Progenitor cell of endocrine pancreas (in vitro differentiated cells): Measurements from ENCODE around the gene APOC4. TPM values are rescaled to one million over a fixed set of nuclear protein-coding genes. Genes with fewer than 3 reads are reported as not detected.
"Not testable (repeated sequence)": the region's sequence is repeated elsewhere in the genome, so short reads cannot be mapped to it uniquely, and the experiment has no call there.

ENCODE experiments used
- DNase-seq: peaks from one replicate; pipeline ENCODE4 v3.0.0; 2021; ENCODE audit warnings: low spot score; ENCODE audit not compliant: unreplicated experiment
- H3K27ac Mint-ChIP-seq: 2 replicates; pipeline ENCODE4 v1.8.0; 2021; ENCODE audit warnings: mild to moderate bottlenecking, moderate library complexity, mixed read lengths
- H3K27me3 Mint-ChIP-seq: 2 replicates; pipeline ENCODE4 v1.8.0; 2021; ENCODE audit warnings: mixed read lengths
- H3K36me3 Mint-ChIP-seq: 2 replicates; pipeline ENCODE4 v1.8.0; 2022; ENCODE audit warnings: mixed read lengths; ENCODE audit not compliant: insufficient read depth
- H3K4me1 Mint-ChIP-seq: 2 replicates; pipeline ENCODE4 v1.8.0; 2021; ENCODE audit warnings: low read depth, mixed read lengths
- H3K4me3 Mint-ChIP-seq: 2 replicates; pipeline ENCODE4 v1.8.0; 2021; ENCODE audit warnings: low read depth, mild to moderate bottlenecking, moderate library complexity, mixed read lengths
- H3K9me3 Mint-ChIP-seq: 2 replicates; pipeline ENCODE4 v1.8.0; 2021; ENCODE audit warnings: low read depth, mixed read lengths
- total RNA-seq: library from RNA; stranded (reverse); gene quantifications from 2 replicates; pipeline ENCODE4 v1.2.1, GENCODE V29; 2021
- TF ChIP-seq, protein P1 (sequence below): fragments of 200-600 bp; sonication (generic); IDR thresholded peaks from one replicate; pipeline ENCODE4 v1.5.0; 2021; ENCODE audit warnings: antibody characterized with exemption, mild to moderate bottlenecking; ENCODE audit not compliant: unreplicated experiment

Gene APOC4
- total RNA-seq, 1 donor from 2014 or later, result not detected

DNA sequence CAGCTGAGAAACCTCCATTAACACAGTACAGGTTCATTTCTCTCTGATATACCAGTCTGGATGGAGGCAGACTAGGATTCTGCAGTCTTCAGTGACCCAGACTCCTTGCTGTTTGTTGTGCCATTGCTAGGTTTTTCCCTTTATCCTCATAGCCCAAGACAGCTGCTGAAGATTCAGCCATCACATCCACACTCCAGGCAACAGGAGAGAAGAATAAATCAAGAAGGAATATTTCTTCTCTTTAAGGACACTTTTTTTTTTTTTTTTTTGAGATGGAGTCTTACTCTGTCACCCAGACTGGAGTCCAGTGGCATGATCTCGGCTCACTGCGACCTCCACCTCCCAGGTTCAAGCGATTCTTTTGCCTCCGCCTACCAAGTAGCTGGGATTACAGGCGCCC, 27.4 kb downstream of the APOC4 start:
- no peaks in the 10 kb centered on the region for H3K9me3 Mint-ChIP-seq
- no peak overlapping the region for H3K4me3 Mint-ChIP-seq
- H3K4me1 Mint-ChIP-seq, result no peaks in the 10 kb centered on the region
- no peak overlapping the region for H3K27ac Mint-ChIP-seq
- H3K27me3 Mint-ChIP-seq, result no peaks in the 10 kb centered on the region
- peaks cover 8% of the 10 kb centered on the region for H3K36me3 Mint-ChIP-seq
- TF ChIP-seq, protein P1, sequence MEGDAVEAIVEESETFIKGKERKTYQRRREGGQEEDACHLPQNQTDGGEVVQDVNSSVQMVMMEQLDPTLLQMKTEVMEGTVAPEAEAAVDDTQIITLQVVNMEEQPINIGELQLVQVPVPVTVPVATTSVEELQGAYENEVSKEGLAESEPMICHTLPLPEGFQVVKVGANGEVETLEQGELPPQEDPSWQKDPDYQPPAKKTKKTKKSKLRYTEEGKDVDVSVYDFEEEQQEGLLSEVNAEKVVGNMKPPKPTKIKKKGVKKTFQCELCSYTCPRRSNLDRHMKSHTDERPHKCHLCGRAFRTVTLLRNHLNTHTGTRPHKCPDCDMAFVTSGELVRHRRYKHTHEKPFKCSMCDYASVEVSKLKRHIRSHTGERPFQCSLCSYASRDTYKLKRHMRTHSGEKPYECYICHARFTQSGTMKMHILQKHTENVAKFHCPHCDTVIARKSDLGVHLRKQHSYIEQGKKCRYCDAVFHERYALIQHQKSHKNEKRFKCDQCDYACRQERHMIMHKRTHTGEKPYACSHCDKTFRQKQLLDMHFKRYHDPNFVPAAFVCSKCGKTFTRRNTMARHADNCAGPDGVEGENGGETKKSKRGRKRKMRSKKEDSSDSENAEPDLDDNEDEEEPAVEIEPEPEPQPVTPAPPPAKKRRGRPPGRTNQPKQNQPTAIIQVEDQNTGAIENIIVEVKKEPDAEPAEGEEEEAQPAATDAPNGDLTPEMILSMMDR, result no peak
- DNase-seq, result no peak

DNA sequence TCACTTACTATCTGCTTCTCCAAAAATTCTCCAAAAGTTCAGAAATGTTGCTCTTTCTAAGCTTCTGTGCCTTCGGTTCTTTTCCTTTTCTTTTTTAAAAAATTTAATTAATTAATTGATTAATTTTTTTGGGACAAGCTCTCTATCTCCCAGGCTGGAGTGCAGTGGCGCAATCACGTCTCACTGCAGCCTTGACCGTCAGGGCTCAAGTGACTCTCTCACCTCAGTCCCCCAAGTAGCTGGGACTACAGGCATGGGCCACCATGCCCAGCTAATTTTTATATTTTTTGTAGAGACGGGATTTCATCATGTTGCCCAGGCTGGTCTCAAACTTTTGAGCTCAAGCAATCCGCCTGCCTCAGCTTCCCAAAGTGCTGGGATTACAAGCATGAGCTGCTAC, 29.4 kb downstream of the APOC4 start:
- H3K36me3 Mint-ChIP-seq, H3K9me3 Mint-ChIP-seq, H3K27me3 Mint-ChIP-seq, H3K4me3 Mint-ChIP-seq, DNase-seq, H3K4me1 Mint-ChIP-seq, H3K27ac Mint-ChIP-seq: not testable (repeated sequence)

DNA sequence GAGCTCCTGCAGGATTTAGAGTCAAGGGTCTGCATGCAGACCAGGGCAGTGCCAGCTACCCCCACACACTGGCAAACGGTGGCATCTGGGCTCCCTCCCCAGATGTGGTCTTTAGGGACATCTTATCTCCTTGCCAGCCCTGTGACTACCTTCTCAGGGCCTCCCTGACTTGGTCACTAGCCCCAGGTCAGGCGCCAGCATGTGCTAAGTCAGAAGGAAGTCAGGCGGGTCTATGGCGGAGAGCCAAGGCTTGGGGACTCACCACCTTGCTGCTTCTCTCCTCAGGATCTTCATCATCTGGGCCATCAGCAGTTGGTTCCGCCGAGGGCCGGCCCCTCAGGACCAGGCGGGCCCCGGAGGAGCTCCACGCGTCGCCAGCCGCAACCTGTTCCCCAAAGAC, 30.8 kb downstream of the APOC4 start:
- peaks cover 9% of the 10 kb centered on the region for H3K36me3 Mint-ChIP-seq
- TF ChIP-seq, protein P1, result no peak
- no peaks in the 10 kb centered on the region for H3K4me1 Mint-ChIP-seq
- no peak for DNase-seq
- H3K27me3 Mint-ChIP-seq, result no peaks in the 10 kb centered on the region
- no peaks in the 10 kb centered on the region for H3K9me3 Mint-ChIP-seq
- no peak overlapping the region for H3K4me3 Mint-ChIP-seq
- no peak overlapping the region for H3K27ac Mint-ChIP-seq

DNA sequence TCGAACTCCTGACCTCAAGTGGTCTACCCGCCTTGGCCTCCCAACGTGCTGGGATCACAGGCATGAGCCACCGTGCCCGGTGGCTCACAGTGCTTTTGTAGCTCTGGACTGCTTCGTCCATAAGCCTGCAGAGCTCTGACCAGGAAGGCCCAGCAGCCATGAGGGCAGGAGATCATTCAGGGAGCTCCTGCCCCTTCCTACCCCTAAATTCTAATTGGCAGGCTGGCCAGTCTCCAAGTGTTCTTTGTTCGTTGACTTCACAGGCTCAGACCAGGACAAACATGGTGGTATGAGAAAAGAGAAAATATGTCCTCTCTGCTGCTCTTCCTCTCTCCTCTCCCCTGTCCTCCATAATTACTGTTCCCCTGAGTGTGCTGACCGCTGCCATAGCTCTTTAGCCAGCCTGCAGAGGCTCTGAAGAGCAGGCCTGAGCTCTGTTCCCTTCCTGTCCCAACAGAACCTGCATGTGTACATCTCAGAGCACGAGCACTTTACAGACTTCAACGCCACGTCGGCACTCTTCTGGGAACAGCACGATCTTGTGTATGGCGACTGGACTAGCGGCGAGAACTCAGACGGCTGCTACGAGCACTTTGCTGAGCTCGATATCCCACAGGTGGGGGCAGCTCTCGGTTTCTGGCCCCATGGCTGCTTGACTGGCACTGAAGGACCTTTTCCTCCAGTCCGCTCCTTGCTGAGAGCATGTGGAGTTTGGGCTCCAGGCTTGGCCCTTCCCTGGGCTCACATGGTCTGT, 32.1 kb downstream of the APOC4 start:
- Mint-ChIP-seq H3K27ac (no peak overlapping the region), H3K4me1 (no peaks in the 10 kb centered on the region), H3K9me3 (no peaks in the 10 kb centered on the region), H3K4me3 (no peak overlapping the region), H3K27me3 (no peaks in the 10 kb centered on the region), H3K36me3 (peaks cover 9% of the 10 kb centered on the region)
- TF ChIP-seq, protein P1, result no peak
- no peak for DNase-seq

DNA sequence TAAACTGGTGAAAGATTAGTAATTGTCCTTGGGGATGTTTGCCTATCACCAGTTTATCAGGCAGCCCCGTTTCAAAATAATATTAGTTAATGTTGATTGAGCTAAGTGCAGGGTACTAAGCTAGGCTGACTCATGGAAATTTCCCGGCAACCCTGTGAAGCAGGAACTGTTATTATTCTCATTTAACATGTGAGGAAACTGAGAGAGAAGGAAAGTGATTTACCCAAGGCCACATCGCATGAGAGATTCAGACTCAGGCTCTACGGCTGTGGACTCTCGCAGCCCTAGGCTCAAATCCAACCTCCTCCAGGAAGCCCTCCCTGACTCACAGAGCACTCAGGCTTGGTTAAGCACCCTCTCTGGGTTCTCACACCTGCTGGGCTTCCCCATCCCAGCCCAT, 32.8 kb downstream of the APOC4 start:
- Mint-ChIP-seq H3K36me3 (peaks cover 10% of the 10 kb centered on the region), H3K9me3 (no peaks in the 10 kb centered on the region), H3K4me3 (no peak overlapping the region), H3K27me3 (no peaks in the 10 kb centered on the region), H3K27ac (no peak overlapping the region), H3K4me1 (no peaks in the 10 kb centered on the region)
- TF ChIP-seq, protein P1, result no peak
- no peak for DNase-seq

DNA sequence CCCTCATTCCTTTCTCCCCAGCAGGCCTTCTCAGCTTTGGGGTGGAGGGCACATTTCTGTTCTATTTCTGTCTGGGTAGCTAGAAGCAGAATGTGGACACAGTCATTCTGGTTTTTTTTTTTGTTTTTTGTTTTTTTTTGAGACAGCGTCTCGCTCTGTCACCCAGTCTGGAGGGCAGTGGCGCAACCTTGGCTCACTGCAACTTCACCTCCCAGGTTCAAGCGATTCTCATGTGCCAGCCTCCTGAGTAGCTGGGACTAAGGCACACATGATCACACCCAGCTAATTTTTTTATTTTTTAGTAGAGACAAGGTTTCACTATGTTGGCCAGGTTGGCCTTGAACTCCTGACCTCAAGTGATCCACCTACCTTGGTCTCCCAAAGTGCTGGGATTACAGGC, 33.4 kb downstream of the APOC4 start:
- H3K27ac Mint-ChIP-seq, result no peak overlapping the region
- peaks cover 11% of the 10 kb centered on the region for H3K36me3 Mint-ChIP-seq
- no peaks in the 10 kb centered on the region for H3K9me3 Mint-ChIP-seq
- no peak for DNase-seq
- no peak overlapping the region for H3K4me3 Mint-ChIP-seq
- H3K27me3 Mint-ChIP-seq, result no peaks in the 10 kb centered on the region
- TF ChIP-seq, protein P1, result no peak
- no peaks in the 10 kb centered on the region for H3K4me1 Mint-ChIP-seq
